Keratinocyte (primary cell): ENCODE results near the gene ACACB.

Experiments
- EZH2 ChIP-seq: IDR thresholded peaks from one replicate; pipeline ENCODE4 v1.6.1; 2012; ENCODE audit warnings: inconsistent platforms, mild to moderate bottlenecking, low read length, moderate library complexity
- TF ChIP-seq, protein P1 (sequence below), 3 experiments: IDR thresholded peaks in 1 of 3; conservative IDR thresholded peaks in 1 of 3; optimal IDR thresholded peaks in 1 of 3; 2 replicates in 2 of 3; 3 replicates in 1 of 3; pipeline versions ENCODE3 to v1.5.1; 2011; ENCODE audit warnings: low read length in 3 of 3, mild to moderate bottlenecking in 3 of 3, moderate library complexity in 2 of 3, control low read depth in 1 of 3, inconsistent platforms in 1 of 3; ENCODE audit not compliant: insufficient read depth in 2 of 3; ENCODE audit errors: extremely low read depth in 1 of 3

DNA sequence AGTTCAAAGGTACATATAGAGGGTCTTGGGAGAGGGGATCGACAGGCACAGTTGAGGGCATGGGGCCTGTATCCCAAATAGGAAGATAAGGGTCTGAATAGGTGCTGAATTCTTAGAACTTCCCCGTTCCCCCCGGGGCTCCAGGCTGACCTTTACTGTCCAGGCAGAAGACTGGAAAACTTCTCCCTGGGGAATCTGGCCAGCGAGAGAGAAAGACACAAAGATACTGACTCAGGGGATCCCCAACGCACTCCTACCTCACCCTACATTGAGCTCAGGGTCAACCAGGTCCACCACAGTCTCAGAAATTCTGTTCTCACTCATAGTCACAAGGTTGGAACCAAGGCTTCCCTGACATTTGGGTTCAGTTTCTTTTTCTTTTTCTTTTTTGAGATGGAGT is 46.2 kb downstream of the ACACB start:
- TF ChIP-seq, protein P1, sequence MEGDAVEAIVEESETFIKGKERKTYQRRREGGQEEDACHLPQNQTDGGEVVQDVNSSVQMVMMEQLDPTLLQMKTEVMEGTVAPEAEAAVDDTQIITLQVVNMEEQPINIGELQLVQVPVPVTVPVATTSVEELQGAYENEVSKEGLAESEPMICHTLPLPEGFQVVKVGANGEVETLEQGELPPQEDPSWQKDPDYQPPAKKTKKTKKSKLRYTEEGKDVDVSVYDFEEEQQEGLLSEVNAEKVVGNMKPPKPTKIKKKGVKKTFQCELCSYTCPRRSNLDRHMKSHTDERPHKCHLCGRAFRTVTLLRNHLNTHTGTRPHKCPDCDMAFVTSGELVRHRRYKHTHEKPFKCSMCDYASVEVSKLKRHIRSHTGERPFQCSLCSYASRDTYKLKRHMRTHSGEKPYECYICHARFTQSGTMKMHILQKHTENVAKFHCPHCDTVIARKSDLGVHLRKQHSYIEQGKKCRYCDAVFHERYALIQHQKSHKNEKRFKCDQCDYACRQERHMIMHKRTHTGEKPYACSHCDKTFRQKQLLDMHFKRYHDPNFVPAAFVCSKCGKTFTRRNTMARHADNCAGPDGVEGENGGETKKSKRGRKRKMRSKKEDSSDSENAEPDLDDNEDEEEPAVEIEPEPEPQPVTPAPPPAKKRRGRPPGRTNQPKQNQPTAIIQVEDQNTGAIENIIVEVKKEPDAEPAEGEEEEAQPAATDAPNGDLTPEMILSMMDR (optimal IDR thresholded peaks at IDR 0.05 in 1 of 3, IDR thresholded peaks at IDR 0.05 in 1 of 3, conservative IDR thresholded peaks at IDR 0.05 in 1 of 3; ENCODE audit: extremely low read depth in 1 of 3, insufficient read depth in 2 of 3, low read length in 3 of 3), result no peak
- TF ChIP-seq EZH2, result no peak
